Stimulated activated CD8-positive, alpha-beta memory T cell treated with anti-CD3 and anti-CD28 coated beads, Interleukin-7, amount 100 ng/mL, for 24 hours (primary cell): ENCODE data around the gene CA5B.
"Not testable (repeated sequence)": the region's sequence is repeated elsewhere in the genome, so short reads cannot be mapped to it uniquely, and the experiment has no call there.

Source experiments
- DNase-seq: peaks from one replicate; pipeline ENCODE4 v3.0.0-alpha.2; 2020; ENCODE audit warnings: low read depth

Gene CA5B

GRCh38 chrX:15737959-15738902 is at the start of gene CA5B:
Gene CA5B (plus strand): TSS chrX:15738270. CDS start chrX:15750024, 11,754 bp downstream.
- peak; percentile 83 for DNase-seq

- DNase-seq, result no peak
Observed at GRCh38 chrX:15694941-15695451, 43.1 kb upstream of the CA5B start.

GRCh38 chrX:15696516-15696915 is 41.6 kb upstream of the CA5B start:
- no peak for DNase-seq

GRCh38 chrX:15702488-15703371 is 35.3 kb upstream of the CA5B start:
- no peak for DNase-seq

GRCh38 chrX:15703809-15704208 is 34.3 kb upstream of the CA5B start:
- DNase-seq, result not testable (repeated sequence)

GRCh38 chrX:15704273-15704672 is 33.8 kb upstream of the CA5B start:
- not testable (repeated sequence) for DNase-seq

GRCh38 chrX:15714529-15714928 is 23.5 kb upstream of the CA5B start:
- no peak for DNase-seq

- no peak for DNase-seq
Observed at GRCh38 chrX:15718283-15718970, 19.6 kb upstream of the CA5B start.

- no peak for DNase-seq
Observed at GRCh38 chrX:15719324-15719968, 18.6 kb upstream of the CA5B start.

GRCh38 chrX:15721911-15722310 is 16.2 kb upstream of the CA5B start:
- DNase-seq, result no peak

- no peak for DNase-seq
Observed at GRCh38 chrX:15723887-15724517, 14.1 kb upstream of the CA5B start.

- no peak for DNase-seq
Observed at GRCh38 chrX:15724911-15725310, 13.2 kb upstream of the CA5B start.

GRCh38 chrX:15731368-15731767 is 6.7 kb upstream of the CA5B start:
- DNase-seq, result not testable (repeated sequence)

GRCh38 chrX:15737190-15737958 is 696 bp upstream of the CA5B start:
- DNase-seq, result no peak

GRCh38 chrX:15739886-15740285 is 1.8 kb downstream of the CA5B start:
- DNase-seq, result no peak

GRCh38 chrX:15744181-15744867 is 6.3 kb downstream of the CA5B start:
- no peak for DNase-seq

GRCh38 chrX:15745179-15745578 is 7.1 kb downstream of the CA5B start:
- no peak for DNase-seq

GRCh38 chrX:15746651-15747050 is 8.6 kb downstream of the CA5B start:
- DNase-seq, result not testable (repeated sequence)

- DNase-seq, result no peak
Observed at GRCh38 chrX:15747626-15748173, 9.6 kb downstream of the CA5B start.
